OCI-LY3 (cell line): ENCODE measurements around the gene PRRC2A.

Experiments used
- H2AFZ ChIP-seq: fragments of 200-600, 300-600 bp; shearing (Covaris generic); 2 replicates; pipeline ENCODE4 v1.6.0; 2014; ENCODE audit warnings: antibody characterized with exemption, low read depth, low read length
- H3K27ac ChIP-seq: fragments of 200-600, 300-600 bp; sonication (generic); 2 replicates; pipeline ENCODE4 v1.5.1; 2014; ENCODE audit warnings: mild to moderate bottlenecking, low read length, moderate library complexity, mixed read lengths
- H3K27me3 ChIP-seq: fragments of 200-600, 300-600 bp; sonication (generic); 2 replicates; pipeline ENCODE4 v1.6.1; 2014; ENCODE audit warnings: low read depth, low read length, mixed read lengths
- H3K36me3 ChIP-seq: fragments of 200-600, 300-600 bp; sonication (generic); replicated peaks from 2 replicates; pipeline ENCODE3; 2014; ENCODE audit warnings: low read depth, low read length, mixed read lengths
- H3K4me1 ChIP-seq: fragments of 300-600, 200-600 bp; sonication (generic); 2 replicates; pipeline ENCODE4 v1.6.1; 2014; ENCODE audit warnings: low read length, mixed read lengths
- H3K4me2 ChIP-seq: fragments of 200-600, 300-600 bp; sonication (generic); 2 replicates; pipeline ENCODE4 v1.6.1; 2014; ENCODE audit warnings: low read length, mixed read lengths
- H3K4me3 ChIP-seq: fragments of 300-600, 200-600 bp; sonication (generic); 2 replicates; pipeline ENCODE4 v1.5.1; 2014; ENCODE audit warnings: antibody characterized with exemption, mild to moderate bottlenecking, low read length, moderate library complexity
- H3K79me2 ChIP-seq: fragments of 300-600, 200-600 bp; shearing (Covaris generic); 2 replicates; pipeline ENCODE4 v1.6.1; 2014; ENCODE audit warnings: mild to moderate bottlenecking, low read length, mixed read lengths
- H3K9ac ChIP-seq: fragments of 300-600, 200-600 bp; shearing (Covaris generic); 2 replicates; pipeline ENCODE4 v1.6.0; 2014; ENCODE audit warnings: mild to moderate bottlenecking, low read length, moderate library complexity
- H3K9me3 ChIP-seq: fragments of 200-600, 300-600 bp; shearing (Covaris generic); 2 replicates; pipeline ENCODE4 v1.6.1; 2014; ENCODE audit warnings: low read length, mixed read lengths; ENCODE audit not compliant: insufficient read depth
- H4K20me1 ChIP-seq: fragments of 200-600, 300-600 bp; sonication (generic); 2 replicates; pipeline ENCODE4 v1.6.1; 2016; ENCODE audit warnings: low read length, mixed read lengths; ENCODE audit not compliant: insufficient read depth
- EZH2phosphoT487 ChIP-seq: fragments of 200-600 bp; shearing (Covaris generic); IDR thresholded peaks from 2 replicates; pipeline ENCODE4 v1.6.1; 2018; ENCODE audit warnings: antibody characterized with exemption, mixed run types, low read depth
- TF ChIP-seq, protein P1 (sequence below): fragments of 200-600, 300-600 bp; sonication (generic); IDR thresholded peaks from 2 replicates; pipeline ENCODE4 v1.5.1; 2014; ENCODE audit warnings: antibody characterized with exemption, low read length, low read depth

The PRRC2A gene

DNA sequence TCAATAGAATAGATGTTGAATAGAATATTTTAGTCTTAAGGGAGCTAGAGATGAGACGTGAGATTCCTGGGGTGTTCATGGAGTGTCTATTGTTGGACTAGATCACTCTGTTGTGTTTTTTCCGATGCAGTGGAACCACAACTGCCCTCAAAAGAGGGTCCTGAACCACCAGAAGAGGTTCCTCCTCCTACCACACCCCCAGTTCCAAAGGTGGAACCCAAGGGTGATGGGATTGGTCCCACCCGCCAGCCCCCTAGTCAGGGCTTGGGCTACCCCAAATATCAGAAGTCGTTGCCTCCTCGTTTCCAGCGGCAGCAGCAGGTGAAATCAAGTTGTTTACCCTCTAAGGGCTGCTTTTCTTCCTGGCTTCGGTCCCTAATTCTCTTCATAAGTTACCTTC lies 8.5 kb downstream of the PRRC2A start:
- Histone ChIP-seq H3K4me3 (no peak overlapping the region), H3K4me1 (no peaks in the 10 kb centered on the region), H3K9me3 (no peaks in the 10 kb centered on the region), H4K20me1 (no peaks in the 10 kb centered on the region; the same call in 1 of the 2 replicates), H3K79me2 (peaks cover 12% of the 10 kb centered on the region), H3K27ac (no peak overlapping the region), H2AFZ (no peak overlapping the region), H3K9ac (no peak overlapping the region), H3K27me3 (no peaks in the 10 kb centered on the region), H3K4me2 (no peak overlapping the region), H3K36me3 (peaks cover 51% of the 10 kb centered on the region)
- TF ChIP-seq, protein P1, sequence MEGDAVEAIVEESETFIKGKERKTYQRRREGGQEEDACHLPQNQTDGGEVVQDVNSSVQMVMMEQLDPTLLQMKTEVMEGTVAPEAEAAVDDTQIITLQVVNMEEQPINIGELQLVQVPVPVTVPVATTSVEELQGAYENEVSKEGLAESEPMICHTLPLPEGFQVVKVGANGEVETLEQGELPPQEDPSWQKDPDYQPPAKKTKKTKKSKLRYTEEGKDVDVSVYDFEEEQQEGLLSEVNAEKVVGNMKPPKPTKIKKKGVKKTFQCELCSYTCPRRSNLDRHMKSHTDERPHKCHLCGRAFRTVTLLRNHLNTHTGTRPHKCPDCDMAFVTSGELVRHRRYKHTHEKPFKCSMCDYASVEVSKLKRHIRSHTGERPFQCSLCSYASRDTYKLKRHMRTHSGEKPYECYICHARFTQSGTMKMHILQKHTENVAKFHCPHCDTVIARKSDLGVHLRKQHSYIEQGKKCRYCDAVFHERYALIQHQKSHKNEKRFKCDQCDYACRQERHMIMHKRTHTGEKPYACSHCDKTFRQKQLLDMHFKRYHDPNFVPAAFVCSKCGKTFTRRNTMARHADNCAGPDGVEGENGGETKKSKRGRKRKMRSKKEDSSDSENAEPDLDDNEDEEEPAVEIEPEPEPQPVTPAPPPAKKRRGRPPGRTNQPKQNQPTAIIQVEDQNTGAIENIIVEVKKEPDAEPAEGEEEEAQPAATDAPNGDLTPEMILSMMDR: no peak
- TF ChIP-seq EZH2phosphoT487: no peak

DNA sequence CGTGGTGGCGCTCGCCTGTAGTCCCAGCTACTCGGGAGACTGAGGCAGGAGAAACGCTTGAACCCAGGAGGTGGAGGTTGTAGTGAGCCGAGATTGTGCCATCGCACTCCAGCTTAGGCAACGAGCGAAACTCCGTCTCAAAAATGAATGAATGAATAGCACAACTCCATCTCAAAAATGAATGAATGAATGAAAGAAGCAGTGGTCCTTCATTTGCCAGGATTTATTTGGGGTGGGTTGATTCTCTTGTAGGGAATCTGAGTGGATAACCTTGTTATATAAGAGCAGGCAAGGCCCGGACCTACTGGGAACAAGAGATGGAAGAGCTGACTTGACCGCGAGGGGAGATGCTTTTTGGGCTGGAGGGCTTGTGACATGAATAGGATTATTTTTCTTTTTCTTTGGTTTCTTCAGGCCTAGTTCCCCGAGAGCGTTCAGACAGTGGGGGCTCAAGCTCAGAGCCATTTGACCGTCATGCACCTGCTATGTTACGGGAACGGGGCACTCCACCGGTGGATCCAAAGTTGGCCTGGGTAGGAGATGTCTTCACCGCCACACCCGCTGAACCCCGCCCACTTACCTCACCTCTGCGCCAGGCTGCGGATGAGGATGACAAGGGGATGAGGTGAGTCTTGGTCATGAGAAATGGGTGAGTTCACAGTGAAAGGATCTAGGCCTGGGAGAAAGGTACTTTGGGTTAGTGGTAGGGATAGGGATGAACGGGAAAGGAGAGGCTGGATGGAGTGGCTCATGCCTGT lies 9.8 kb downstream of the PRRC2A start:
- Histone ChIP-seq H2AFZ (no peak overlapping the region), H3K4me3 (no peak overlapping the region), H3K27ac (no peak overlapping the region), H4K20me1 (no peaks in the 10 kb centered on the region), H3K36me3 (peaks cover 45% of the 10 kb centered on the region), H3K4me1 (no peaks in the 10 kb centered on the region), H3K79me2 (peaks cover 2% of the 10 kb centered on the region), H3K9ac (no peak overlapping the region), H3K27me3 (no peaks in the 10 kb centered on the region), H3K4me2 (no peak overlapping the region), H3K9me3 (no peaks in the 10 kb centered on the region)
- TF ChIP-seq, protein P1: no peak
- TF ChIP-seq EZH2phosphoT487: no peak

- Histone ChIP-seq H2AFZ (no peak overlapping the region), H3K79me2 (no peaks in the 10 kb centered on the region), H3K9ac (no peak overlapping the region), H3K4me2 (no peak overlapping the region), H4K20me1 (no peaks in the 10 kb centered on the region), H3K4me1 (no peaks in the 10 kb centered on the region), H3K4me3 (no peak overlapping the region), H3K27ac (no peak overlapping the region), H3K36me3 (peaks cover 42% of the 10 kb centered on the region), H3K27me3 (no peaks in the 10 kb centered on the region), H3K9me3 (no peaks in the 10 kb centered on the region)
- TF ChIP-seq, protein P1: no peak
- TF ChIP-seq EZH2phosphoT487: no peak
These were observed 10.7 kb downstream of the PRRC2A start for GRCh38 chr6:31631209-31631608.

DNA sequence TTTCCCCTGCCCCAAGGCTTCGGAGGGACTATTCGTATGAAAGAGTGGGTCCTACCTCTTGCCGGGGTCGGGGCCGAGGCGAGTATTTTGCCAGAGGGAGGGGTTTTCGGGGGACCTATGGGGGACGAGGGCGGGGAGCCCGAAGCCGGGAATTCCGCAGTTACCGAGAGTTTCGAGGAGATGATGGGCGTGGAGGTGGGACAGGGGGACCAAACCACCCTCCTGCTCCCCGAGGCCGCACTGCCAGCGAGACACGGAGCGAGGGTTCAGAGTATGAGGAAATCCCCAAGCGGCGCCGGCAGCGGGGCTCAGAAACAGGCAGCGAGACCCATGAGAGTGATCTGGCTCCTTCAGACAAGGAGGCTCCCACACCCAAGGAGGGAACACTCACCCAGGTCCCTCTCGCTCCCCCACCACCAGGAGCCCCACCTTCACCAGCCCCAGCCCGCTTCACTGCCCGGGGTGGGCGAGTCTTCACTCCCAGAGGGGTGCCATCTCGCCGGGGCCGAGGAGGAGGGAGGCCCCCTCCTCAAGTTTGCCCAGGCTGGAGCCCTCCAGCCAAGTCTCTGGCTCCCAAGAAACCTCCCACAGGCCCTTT lies 11.3 kb downstream of the PRRC2A start:
- Histone ChIP-seq H3K27ac (no peak overlapping the region), H3K79me2 (no peaks in the 10 kb centered on the region), H2AFZ (no peak overlapping the region), H3K9me3 (no peaks in the 10 kb centered on the region), H3K36me3 (peaks cover 40% of the 10 kb centered on the region), H3K9ac (no peak overlapping the region), H3K4me1 (no peaks in the 10 kb centered on the region), H3K4me3 (no peak overlapping the region), H4K20me1 (no peaks in the 10 kb centered on the region), H3K27me3 (no peaks in the 10 kb centered on the region), H3K4me2 (no peak overlapping the region)
- no peak for TF ChIP-seq EZH2phosphoT487
- TF ChIP-seq, protein P1: no peak
